Panc1 (cell line): ENCODE data around the gene RBM47. TPM values are rescaled to one million over a fixed set of nuclear protein-coding genes. Genes with fewer than 3 reads are reported as not detected.

Experiments used
- ATAC-seq: fragments of 200-7000 bp; cut with Tn5 transposase; 2 replicates; pipeline ENCODE4 v1.9.1; 2020; ENCODE audit warnings: mild to moderate bottlenecking, moderate library complexity
- BruUV-seq: library from RNA; stranded (reverse); fragments of 400-500 nt; replicated peaks from 2 replicates; lab custom pipeline; 2021; lab: Mats Ljungman, UMichigan
- CTCF ChIA-PET: fragments of 300-600 bp; sonication (Branson Sonifier 250); formaldehyde crosslinking; loops from one replicate; lab custom pipeline; 2022; ENCODE audit warnings: antibody characterized with exemption; lab: Charles Lee
- POLR2A ChIA-PET: fragments of 300-600 bp; sonication (Branson Sonifier 250); formaldehyde crosslinking; loops from one replicate; lab custom pipeline; 2022; ENCODE audit warnings: antibody characterized with exemption; lab: Charles Lee
- DNase-seq: peaks from one replicate; pipeline ENCODE4 v3.0.0-alpha.2; 2010; ENCODE audit warnings: low read depth, low spot score
- H3K27ac ChIP-seq: 2 replicates; pipeline ENCODE4 v1.5.1; 2011; ENCODE audit warnings: mild to moderate bottlenecking, low read length, inconsistent platforms
- H3K27me3 ChIP-seq: fragments of 200-500 bp; sonication (Bioruptor generic); 2 replicates; pipeline ENCODE4 v1.6.0; 2014; ENCODE audit warnings: low read length, inconsistent platforms; ENCODE audit not compliant: control insufficient read depth, insufficient read depth
- H3K36me3 ChIP-seq: fragments of 200-500 bp; sonication (Bioruptor generic); 2 replicates; pipeline ENCODE4 v1.5.1; 2014; ENCODE audit warnings: inconsistent platforms, mild to moderate bottlenecking, low read length, moderate library complexity; ENCODE audit not compliant: control insufficient read depth, insufficient read depth
- H3K4me1 ChIP-seq: 2 replicates; pipeline ENCODE4 v1.5.1; 2011; ENCODE audit warnings: inconsistent platforms, mild to moderate bottlenecking, low read length, moderate library complexity; ENCODE audit not compliant: control insufficient read depth, insufficient read depth
- H3K4me3 ChIP-seq, 2 experiments: 2 replicates each; pipeline ENCODE4 v1.5.1; 2011 to 2012; ENCODE audit warnings: low read depth in 2 of 2, low read length in 2 of 2, mild to moderate bottlenecking in 2 of 2, inconsistent platforms in 1 of 2, moderate library complexity in 1 of 2
- H3K9me3 ChIP-seq: fragments of 200-500 bp; sonication (Bioruptor generic); 2 replicates; pipeline ENCODE4 v1.5.1; 2014; ENCODE audit warnings: low read depth, mild to moderate bottlenecking, inconsistent platforms, low read length, moderate library complexity; ENCODE audit not compliant: control insufficient read depth, insufficient read depth
- CTCF ChIP-seq: fragments of 450-650 bp; IDR thresholded peaks from 2 replicates; pipeline ENCODE4 v1.5.1; 2017; ENCODE audit warnings: mild to moderate bottlenecking
- POLR2AphosphoS5 ChIP-seq: IDR thresholded peaks from 2 replicates; pipeline ENCODE4 v1.6.1; 2012; ENCODE audit warnings: mild to moderate bottlenecking, low read depth, low read length, moderate library complexity
- REST ChIP-seq, 2 experiments: IDR thresholded peaks; 2 replicates each; pipeline ENCODE4 v1.6.1; 2011 to 2012; ENCODE audit warnings: low read depth in 2 of 2, control low read depth in 1 of 2, low read length in 1 of 2, mild to moderate bottlenecking in 1 of 2, moderate library complexity in 1 of 2; ENCODE audit not compliant: insufficient read depth in 1 of 2
- SIN3A ChIP-seq: IDR thresholded peaks from 2 replicates; pipeline ENCODE4 v1.6.1; 2012; ENCODE audit warnings: low read depth, mild to moderate bottlenecking, low read length, moderate library complexity, borderline replicate concordance; ENCODE audit not compliant: insufficient read depth
- TCF7L2 ChIP-seq: IDR thresholded peaks from 2 replicates; pipeline ENCODE4 v1.6.1; 2011; ENCODE audit warnings: mild to moderate bottlenecking, low read depth, low read length, inconsistent platforms
- in situ Hi-C: cut with HindIII; loops from 2 replicates; pipeline ENCODE4 v1.10.0; 2016; ENCODE audit warnings: low sequenced_read_pairs, low pct_unique_long_range_greater_than_20kb
- intact Hi-C: fragments of 100-400 bp; cut with micrococcal nuclease; formaldehyde crosslinking; loops from one replicate; pipeline ENCODE4 v1.10.0; 2022; ENCODE audit not compliant: unreplicated experiment
- total RNA-seq: library from RNA; stranded (reverse); gene quantifications from one replicate; pipeline ENCODE4 v1.2.1, GENCODE V29; 2021; ENCODE audit not compliant: unreplicated experiment

The RBM47 gene
- total RNA-seq, 1 experiment from 2014 or later, result 2.0 TPM

- BruUV-seq, result no TSS peak
- H3K4me1 ChIP-seq, result peaks cover 4% of the 10 kb centered on the region
- ChIA-PET CTCF (interaction anchor here (0.6 kb wide), 1 partner anchor 62 kb away, joined by 3 read pairs; no protein-coding TSS in a partner anchor), POLR2A (no interaction called here)
- in situ Hi-C loops (no loop called here), intact Hi-C loops (no loop called here)
- H3K4me3 ChIP-seq, result no peak overlapping the region
- ATAC-seq (no peak), DNase-seq (no peak)
- H3K27ac ChIP-seq, result no peak overlapping the region
- H3K36me3 ChIP-seq, result no peaks in the 10 kb centered on the region
- H3K9me3 ChIP-seq, result no peaks in the 10 kb centered on the region
- H3K27me3 ChIP-seq, result no peaks in the 10 kb centered on the region
- TF ChIP-seq TCF7L2 (no peak), SIN3A (no peak), POLR2AphosphoS5 (no peak), CTCF (no peak), REST (IDR thresholded peaks at IDR 0.05; ENCODE audit: insufficient read depth in 1 of 2, low read depth in 2 of 2, low read length in 1 of 2) (no peak)
Measured at GRCh38 chr4:40480291-40480690, 149.4 kb downstream of the RBM47 start.

GRCh38 chr4:40479378-40479777 lies 150.3 kb downstream of the RBM47 start:
- ATAC-seq (no peak), DNase-seq (no peak)
- Histone ChIP-seq H3K36me3 (no peaks in the 10 kb centered on the region), H3K27ac (no peak overlapping the region), H3K4me3 (no peak overlapping the region), H3K4me1 (peaks cover 4% of the 10 kb centered on the region), H3K9me3 (no peaks in the 10 kb centered on the region), H3K27me3 (no peaks in the 10 kb centered on the region)
- CTCF ChIA-PET, result no interaction called here
- intact Hi-C loops (no loop called here), in situ Hi-C loops (no loop called here)
- TF ChIP-seq TCF7L2, result no peak
- TF ChIP-seq POLR2AphosphoS5, result no peak
- TF ChIP-seq SIN3A, result no peak
- no peak for TF ChIP-seq CTCF
- TF ChIP-seq REST (IDR thresholded peaks at IDR 0.05; ENCODE audit: insufficient read depth in 1 of 2, low read depth in 2 of 2, low read length in 1 of 2), result no peak
- BruUV-seq, result no TSS peak
- POLR2A ChIA-PET, result interaction anchor here (0.7 kb wide), 1 partner anchor 163 kb away, joined by 3 read pairs; no protein-coding TSS in a partner anchor
